HG03432 (cell line): ENCODE measurements around the gene TMPRSS12.
"Not testable (repeated sequence)": the region's sequence is repeated elsewhere in the genome, so short reads cannot be mapped to it uniquely, and the experiment has no call there.

Experiments used
- ATAC-seq: cut with Tn5 transposase; IDR thresholded peaks from one replicate; pipeline ENCODE4 v1.9.1; 2021; ENCODE audit warnings: mild to moderate bottlenecking, moderate library complexity; ENCODE audit not compliant: unreplicated experiment

TMPRSS12 gene, protein sequence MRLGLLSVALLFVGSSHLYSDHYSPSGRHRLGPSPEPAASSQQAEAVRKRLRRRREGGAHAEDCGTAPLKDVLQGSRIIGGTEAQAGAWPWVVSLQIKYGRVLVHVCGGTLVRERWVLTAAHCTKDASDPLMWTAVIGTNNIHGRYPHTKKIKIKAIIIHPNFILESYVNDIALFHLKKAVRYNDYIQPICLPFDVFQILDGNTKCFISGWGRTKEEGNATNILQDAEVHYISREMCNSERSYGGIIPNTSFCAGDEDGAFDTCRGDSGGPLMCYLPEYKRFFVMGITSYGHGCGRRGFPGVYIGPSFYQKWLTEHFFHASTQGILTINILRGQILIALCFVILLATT

DNA sequence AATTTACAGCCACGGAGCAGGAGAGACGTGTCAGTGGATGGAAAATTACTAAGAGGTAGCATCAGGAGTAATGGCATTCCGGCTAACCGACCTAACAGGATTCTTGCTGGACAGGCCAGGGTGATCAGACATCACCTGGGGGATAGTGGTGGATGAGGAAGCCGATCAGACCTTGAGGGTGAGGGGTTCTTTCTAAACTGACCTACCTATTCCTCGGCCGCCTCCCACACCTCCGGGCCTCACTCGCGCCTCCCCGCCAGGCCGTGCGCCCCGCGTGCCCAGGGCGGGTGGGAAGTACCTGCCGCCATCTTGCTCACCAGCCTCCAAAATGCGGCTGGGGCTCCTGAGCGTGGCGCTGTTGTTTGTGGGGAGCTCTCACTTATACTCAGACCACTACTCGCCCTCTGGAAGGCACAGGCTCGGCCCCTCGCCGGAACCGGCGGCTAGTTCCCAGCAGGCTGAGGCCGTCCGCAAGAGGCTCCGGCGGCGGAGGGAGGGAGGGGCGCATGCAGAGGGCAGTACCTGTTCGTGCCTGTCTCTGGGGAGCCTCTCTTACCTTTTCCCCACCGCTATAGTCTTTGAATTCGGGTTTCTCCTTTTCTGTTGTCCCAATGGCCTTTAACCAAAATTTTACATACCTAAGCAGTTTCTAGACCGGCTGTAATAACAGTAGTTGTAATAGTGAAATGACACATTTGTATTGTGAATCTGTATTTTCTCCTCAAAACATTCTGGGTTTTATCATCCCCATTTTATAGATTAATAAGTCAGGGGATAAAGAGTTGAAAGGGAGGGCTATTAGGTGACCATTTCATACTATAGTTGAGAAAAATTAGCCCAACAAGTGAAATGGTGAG is at the start of gene TMPRSS12:
TMPRSS12 (plus strand) TSS at position 290 of the 857 bp plus-strand sequence; CDS start at position 329, 39 bp downstream.
- ATAC-seq: no peak

DNA sequence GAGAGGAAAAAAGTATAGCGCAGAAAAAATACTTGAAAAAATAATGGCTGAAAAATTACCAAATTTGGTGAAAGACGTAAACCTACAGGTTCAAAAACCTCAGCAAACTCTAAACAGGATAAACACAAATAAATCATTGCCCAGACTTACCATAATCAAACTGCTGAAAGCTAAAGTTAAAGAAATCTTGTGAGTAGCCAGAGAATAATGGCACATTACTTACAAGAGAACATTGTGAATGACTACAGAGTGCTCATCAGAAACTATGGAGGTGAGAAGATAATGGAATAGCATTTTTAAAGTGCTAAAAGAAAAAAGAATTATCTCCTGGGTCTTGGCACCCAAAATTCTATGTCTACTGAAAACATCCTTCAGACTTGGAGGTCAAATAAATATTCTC is 42.8 kb upstream of the TMPRSS12 start:
- ATAC-seq: no peak

DNA sequence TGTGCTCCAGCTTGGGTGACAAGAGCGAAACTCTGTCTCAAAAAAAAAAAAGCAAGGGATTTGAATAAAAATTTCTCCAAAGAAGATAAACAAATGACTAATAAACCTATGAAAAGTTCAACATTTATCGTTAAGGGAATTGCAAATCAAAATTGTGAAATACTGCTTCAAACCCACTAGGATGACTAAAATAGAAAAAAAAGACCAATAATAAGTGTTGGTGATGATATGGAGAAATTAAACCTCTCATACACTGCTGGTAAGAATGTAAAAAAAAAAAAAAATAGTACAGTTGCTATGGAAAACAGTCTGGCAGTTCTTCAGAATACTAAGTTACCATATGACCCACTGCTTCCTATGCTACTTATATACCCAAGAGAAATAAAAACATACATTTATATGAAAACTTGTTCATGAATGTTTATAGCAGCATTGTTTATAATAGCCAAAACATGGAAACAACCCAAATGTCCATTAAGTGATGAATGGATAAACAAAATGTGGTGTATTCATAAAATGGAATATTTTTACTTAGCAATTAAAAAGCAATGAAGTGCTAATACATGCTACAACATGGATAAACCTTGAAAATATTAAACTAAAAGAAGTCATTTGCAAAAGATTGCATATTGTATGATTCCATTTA is 39.4 kb upstream of the TMPRSS12 start:
- ATAC-seq: no peak

DNA sequence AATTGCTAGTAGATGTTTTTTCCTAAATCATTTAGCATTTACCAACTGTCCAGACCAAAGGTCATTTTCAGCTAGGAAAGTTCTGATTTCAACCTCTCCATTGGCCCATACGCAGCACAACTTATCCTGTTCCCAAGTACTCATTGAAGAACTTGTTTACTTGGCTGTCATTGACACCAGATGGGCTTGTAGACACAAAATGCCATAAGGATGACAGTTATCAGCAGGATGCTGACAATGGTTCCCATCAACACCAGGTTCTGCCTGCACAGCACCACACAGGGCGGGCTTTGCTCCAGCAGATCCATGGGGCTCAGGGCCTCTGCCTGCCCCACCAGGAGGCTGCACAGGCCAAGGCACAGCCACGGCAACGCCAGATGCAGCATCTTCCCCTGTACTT is 36.5 kb upstream of the TMPRSS12 start:
- no peak for ATAC-seq

DNA sequence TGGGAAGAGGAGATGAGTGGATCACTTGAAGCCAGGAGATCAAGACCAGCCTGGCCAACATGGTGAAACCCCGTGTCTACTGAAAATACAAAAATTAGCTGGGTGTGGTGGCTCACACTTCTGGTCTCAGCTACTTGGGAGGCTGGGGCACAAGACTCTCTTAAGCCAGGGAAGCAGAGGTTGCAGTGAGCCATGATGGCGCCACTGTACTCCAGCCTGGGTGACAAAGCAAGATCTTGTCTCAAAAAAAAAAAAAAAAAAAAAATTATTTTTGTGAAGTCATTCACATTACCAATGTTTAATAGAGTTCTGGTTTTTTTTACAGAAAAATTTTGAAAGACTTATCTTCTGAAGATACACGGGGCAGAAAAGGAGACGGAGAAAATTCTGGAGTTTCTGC is 33.6 kb upstream of the TMPRSS12 start:
- not testable (repeated sequence) for ATAC-seq

DNA sequence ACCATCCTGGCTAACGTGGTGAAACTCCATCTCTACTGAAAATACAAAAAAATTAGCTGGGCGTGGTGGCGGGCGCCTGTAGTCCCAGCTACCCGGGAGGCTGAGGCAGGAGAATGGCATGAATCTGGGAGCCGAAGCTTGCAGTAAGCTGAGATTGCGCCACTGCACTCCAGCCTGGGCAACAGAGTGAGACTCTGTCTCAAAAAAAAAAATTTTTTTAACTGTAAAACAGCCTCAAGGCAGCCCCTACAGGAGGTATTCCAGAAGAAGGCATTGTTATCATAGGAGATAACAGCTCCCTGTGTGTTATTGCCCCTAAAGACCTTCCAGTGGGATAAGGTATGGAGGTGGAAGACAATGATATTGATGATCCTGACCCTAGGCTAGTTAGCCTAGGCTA is 27.8 kb upstream of the TMPRSS12 start:
- not testable (repeated sequence) for ATAC-seq

DNA sequence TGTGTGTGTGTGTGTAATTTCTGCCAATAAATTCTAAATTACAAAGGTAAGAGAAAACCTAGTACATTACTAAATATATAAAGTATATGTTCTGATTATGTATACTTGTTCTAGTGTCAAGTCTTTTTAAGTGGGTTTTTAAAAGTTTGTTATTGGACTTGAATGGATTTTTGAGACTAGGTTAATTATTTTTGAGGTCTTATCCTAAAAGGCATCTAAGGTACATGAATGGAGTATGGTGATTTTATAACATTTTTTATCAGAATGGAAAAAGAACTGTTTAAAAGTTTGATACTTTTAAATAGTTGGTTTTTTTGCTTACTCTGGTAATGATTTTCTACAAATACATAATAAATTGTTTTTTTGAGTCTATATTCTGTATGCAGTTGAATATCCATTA is 22.5 kb upstream of the TMPRSS12 start:
- no peak for ATAC-seq

DNA sequence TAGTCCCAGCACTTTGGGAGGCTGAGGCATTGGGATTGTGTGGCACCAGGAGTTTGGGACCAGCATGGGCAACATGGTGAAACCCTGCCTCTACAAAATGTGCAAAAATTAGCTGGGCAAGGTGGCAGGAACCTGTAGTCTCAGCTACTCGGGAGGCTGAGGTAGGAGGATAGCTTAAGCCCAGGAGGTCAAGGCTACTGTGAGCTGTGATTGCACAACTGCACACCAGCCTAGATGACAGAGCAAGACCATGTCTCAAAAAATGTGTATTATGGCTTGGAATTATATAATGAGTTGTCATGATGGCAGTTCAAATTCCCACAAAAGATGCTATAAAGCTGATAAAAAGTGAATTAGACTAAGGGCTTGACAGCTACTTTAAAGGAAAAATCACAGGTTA is 20.6 kb upstream of the TMPRSS12 start:
- ATAC-seq: no peak

DNA sequence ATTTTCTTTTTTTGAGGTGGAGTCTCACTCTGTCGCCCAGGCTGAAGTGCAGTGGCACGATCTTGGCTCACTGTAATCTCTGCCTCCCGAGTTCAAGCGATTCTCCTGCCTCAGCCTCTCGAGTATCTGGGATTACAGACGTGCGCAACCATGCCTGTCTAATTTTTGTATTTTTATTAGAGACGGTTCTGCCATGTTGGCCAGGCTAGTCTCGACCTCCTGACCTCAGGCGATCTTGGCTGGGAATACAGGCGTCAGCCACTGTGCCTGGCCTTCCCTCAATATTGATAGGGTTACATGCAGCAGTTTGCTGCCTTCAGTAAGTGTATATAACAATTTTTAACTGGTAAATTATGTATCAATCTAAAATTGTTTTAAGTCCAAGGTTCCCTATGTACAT is 19.0 kb upstream of the TMPRSS12 start:
- ATAC-seq: not testable (repeated sequence)

DNA sequence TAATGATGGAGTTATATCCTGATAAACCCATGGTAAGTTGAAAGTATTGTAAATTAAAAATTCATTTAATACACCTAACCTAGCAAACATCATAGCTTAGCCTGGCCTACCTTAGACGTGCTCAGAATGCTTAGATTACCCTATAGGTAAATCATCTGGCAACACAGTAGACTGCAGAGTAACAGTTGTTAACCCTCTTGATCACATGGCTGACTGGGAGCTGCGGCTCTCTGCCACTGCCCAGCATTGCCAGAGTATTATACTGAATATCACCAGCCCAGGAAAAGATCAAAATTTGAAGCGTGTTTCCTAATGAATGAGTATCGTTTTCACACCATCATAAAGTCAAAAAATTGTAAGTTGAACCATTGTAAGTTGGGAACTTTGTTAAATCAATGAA is 17.8 kb upstream of the TMPRSS12 start:
- ATAC-seq: no peak

DNA sequence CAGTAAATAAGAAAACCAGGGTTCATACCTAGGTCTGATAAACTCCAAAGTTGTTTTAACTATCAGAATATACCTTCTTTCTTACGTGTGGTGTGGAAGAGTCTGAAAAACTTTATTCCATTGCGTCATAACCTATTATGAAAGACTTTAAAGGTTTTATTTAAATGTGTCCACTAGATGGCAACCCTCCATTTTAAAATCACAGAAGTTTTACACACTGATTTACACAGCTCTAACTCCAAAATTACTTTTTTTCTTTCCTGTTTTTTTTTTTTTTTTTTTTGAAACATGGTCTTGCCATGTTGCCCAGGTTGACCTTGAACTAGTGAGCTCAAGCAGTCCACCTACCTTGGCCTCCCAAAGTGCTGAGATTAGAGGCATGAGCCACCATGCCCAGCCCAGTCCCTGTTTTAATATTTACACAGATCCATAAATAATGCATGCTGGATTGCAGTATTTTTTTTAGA is 17.3 kb upstream of the TMPRSS12 start:
- no peak for ATAC-seq

DNA sequence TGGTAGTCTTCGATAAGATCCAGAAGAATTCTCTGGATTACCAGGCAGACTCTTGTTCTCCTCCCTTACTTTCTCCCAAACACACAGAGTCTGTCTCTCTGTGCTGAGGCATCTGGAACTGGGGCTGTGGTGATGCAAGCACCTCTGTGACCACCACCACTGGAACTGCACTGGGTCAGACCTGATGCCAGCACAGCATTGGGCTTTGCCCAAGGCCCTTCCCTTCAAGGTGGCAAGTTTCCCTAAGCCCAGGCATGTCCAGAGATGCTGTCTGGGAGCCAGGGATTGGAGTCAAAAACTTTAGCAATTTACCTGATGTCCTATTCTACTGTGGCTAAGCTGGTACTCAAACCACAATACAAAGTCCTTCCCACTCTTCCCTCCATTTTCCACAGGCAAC is 14.6 kb upstream of the TMPRSS12 start:
- no peak for ATAC-seq

DNA sequence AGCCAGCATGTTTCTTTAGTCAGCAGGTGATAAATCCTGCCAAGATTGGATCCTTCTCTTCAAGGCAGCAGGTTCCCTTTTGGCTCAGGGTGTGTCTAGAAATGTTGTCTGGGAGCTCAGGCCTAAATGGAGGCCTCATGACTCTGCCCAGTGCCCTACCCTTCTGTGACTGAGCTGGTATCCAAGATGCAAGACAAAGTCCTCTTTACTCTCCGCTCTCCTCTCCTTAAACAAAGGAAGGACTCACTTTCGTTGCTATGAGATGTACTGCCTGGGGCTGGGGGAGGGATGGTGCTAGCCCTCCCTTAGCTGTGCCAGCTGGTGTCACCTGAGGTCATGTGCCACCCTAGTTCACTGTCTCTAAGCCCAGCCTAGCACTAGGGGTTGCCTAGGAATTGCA is 13.8 kb upstream of the TMPRSS12 start:
- no peak for ATAC-seq

DNA sequence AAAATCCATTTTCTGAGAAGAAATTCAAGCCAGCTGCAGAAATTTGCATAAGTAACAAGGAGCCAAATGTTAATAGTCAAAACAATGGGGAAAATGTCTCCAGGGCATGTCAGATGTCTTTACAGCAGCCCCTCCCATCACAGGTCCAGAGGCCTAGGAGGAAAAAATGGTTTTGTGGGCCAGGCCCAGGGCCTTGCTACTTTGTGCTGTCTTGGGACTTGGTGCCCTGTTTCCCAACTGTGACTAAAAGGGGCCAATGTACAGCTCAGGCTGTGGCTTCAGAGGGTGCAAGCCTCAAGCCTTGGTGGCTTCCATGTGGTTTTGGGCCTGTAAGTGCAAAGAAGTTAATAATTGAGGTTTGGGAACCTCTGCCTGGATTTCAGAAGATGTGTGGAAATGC is 8.9 kb upstream of the TMPRSS12 start:
- not testable (repeated sequence) for ATAC-seq

DNA sequence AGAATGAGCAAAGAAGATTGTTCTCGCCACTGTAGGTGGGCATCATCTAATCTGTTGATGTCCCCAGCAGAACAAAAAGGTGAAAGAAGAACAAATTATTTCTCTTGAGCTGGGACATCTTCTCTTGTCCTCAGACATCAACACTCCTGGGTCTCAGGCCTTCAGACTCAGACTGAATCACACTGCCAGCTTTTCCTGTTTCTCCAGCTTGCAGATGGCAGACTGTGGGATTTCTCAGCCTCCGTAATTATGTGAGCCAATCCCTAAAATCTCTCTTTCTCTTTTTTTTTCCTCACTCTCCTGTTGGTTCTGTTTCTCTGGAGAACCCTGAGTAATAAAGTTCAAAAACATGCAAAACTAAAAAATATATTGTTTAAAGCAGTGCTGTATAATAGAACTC is 3.7 kb upstream of the TMPRSS12 start:
- no peak for ATAC-seq

DNA sequence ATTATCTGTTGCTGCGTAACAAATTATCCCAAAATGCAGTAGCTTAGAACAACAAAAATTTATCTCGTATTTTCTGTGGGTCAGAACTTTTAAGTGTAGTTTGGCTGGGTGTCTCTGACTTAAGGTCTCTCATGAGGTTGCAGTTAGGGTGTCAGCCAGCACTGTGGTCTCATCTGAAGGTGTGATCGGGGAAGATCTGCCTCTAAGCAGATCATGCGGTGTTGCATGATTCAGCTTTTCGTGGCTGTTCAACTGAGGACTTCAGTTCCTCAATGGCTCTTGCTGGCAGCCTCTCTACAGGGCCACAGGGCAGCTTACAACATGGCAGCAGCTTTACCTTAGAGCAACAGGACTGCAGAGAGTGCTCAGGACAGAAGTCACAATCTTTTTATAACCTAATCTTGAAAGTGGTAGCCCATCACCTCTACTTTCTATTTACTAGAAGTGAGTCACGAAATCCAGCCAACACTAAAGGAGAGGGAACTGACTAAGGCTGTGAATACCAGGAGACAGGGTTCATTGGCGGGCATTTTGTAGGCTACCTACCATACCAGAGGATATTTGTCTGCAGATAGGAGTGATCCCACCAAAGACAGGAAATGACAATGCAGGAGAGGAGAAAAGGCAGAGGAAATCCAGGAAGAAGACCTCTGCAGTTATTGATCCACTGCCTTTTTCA is 1.8 kb upstream of the TMPRSS12 start:
- no peak for ATAC-seq

DNA sequence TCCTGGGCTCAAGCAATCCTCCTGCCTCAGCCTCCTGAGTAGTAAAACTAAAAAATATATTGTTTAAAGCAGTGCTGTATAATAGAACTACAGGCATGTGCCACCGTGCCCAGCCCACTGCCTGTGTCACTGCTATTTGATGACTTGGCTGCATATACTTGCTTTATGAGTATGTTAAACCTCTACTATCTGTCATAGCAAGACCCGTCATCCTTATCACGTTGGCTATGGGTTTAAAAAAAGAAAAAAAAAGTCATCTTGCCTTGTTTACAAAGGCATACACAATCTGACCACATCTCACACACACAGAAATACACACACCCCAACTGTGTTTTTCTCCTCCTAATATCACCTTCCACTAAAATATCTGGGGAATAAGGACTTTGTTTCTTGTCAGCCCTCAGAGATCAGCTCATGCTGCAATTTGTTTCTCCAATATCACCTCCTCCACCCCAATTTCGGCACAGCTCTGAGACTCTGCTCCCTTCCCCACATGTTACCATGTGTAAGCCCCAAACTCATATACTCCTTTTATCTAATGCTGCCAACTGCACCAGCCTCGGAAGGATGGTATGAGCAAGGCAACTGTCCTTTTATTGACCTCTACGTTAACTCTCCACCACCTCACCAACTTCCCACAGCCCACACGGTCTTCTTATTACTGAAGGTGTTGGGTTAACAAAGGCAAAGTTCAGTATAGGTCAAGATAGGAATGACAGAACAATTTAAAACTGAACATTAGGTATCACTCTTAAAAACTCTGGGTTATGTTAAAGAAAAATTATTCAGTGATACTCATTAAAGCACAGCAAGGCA is 802 bp upstream of the TMPRSS12 start:
- ATAC-seq: no peak

DNA sequence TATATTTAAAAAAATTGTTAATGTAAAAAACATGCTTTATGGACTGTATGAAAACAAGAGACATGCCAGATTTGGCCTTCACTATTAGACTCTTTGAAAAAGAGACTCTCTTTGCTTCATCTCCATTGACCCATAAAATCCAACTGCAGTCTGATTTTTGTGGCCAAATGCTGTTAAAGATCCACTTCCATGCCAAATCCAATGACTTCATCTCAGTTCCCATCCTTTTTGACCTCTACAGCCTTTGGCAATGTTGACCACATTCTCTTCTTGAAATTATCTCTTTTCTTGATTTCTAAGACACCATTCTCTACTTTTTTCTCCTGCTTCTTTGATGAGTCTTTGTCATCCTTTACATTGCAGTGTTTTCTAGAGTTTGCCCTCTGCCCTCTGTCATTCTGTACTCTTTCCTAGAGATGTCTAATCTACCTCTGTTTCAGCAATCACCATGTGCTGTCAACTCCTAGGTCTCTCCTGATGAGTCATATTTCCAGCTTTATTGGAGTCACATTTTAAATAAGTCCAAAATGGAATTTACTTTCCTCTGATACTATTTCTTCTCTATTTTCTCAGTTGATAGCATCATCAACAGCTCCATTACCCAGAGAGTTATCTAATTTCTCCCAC is 2.4 kb downstream of the TMPRSS12 start:
- ATAC-seq: no peak

DNA sequence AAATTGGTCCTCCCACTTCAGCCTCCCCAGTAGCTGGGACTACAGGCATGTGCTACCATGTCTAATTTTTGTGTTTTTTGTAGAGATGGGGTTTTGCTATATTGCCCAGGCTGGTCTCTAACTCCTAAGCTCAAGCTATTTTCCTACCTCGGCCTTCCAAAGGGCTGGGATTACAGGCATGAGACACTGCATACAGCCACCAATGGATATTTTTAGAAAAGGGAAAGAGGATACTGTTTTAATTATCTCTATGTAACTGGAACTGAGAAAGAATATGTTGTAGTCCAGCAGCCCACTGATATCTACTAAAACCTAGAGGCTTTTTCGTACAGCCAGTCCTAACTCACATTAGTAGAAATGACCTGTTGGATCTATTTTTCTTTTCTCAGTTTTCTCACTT is 6.2 kb downstream of the TMPRSS12 start:
- no peak for ATAC-seq

DNA sequence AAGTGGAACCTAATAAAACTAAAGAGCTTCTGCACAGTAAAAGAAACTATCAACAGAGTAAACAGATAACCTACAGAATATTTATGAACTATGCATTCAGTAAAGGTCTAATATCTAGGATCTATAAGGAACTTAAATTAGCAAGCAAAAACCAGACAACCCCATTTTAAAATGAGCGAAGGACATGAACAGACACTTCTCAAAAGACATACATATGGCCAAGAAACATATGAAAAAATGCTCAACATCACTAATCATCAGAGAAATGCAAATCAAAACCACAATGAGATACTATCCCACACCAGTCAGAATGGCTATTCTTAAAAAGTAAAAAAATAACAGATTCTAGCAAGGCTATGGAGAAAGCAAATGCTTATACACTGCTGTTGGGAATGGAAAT is 12.5 kb downstream of the TMPRSS12 start:
- not testable (repeated sequence) for ATAC-seq
